Stomach (tissue), 4 donors: ENCODE results near the gene ABCB1.

Experiments used
- POLR2A ChIP-seq, 4 donors: fragments of 450-650 bp; IDR thresholded peaks; one replicate each; pipeline ENCODE4 v1.6.1; 2016; ENCODE audit warnings: antibody characterized with exemption in 4 of 4, control low read depth in 2 of 4, mild to moderate bottlenecking in 1 of 4, moderate library complexity in 1 of 4
- TF ChIP-seq, protein P1 (sequence below), 7 experiments: fragments of 450-650 bp in 4 of 7; fragments of 200-600 bp in 3 of 7; sonication (generic) in 3 of 7; IDR thresholded peaks; one replicate each; pipeline ENCODE4 v1.5.1; 2016 to 2019; ENCODE audit warnings: antibody characterized with exemption in 7 of 7, control low read depth in 2 of 7, mild to moderate bottlenecking in 1 of 7

DNA sequence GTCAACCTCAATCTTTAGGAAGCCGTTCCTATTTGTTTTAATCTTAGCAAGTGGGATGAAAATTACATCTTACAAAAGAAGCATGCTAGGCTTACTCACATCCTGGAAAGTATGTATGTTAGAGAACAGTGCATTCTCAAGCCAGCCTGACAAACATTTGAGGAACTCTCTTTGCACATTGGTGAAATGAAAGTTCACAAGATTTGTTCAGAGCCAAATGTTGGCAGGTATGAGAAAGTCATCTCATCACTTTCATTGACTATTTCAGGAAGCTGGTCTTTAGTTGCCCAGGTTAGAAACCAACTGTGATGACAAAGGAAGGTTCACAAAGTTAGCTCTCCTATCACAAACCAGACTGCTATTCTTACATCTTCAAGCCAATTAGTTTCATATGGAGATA is 57.1 kb downstream of the ABCB1 start:
- TF ChIP-seq, protein P1, sequence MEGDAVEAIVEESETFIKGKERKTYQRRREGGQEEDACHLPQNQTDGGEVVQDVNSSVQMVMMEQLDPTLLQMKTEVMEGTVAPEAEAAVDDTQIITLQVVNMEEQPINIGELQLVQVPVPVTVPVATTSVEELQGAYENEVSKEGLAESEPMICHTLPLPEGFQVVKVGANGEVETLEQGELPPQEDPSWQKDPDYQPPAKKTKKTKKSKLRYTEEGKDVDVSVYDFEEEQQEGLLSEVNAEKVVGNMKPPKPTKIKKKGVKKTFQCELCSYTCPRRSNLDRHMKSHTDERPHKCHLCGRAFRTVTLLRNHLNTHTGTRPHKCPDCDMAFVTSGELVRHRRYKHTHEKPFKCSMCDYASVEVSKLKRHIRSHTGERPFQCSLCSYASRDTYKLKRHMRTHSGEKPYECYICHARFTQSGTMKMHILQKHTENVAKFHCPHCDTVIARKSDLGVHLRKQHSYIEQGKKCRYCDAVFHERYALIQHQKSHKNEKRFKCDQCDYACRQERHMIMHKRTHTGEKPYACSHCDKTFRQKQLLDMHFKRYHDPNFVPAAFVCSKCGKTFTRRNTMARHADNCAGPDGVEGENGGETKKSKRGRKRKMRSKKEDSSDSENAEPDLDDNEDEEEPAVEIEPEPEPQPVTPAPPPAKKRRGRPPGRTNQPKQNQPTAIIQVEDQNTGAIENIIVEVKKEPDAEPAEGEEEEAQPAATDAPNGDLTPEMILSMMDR (IDR thresholded peaks at IDR 0.05), result no peak
- TF ChIP-seq POLR2A (IDR thresholded peaks at IDR 0.05), result no peak
